IgD-negative memory B cell (primary cell): Measurements from ENCODE around the gene AKR1A1. TPM values are rescaled to one million over a fixed set of nuclear protein-coding genes. Genes with fewer than 3 reads are reported as not detected.
"Not testable (repeated sequence)": the region's sequence is repeated elsewhere in the genome, so short reads cannot be mapped to it uniquely, and the experiment has no call there.

Source experiments
- H3K27ac Mint-ChIP-seq, 3 donors: one replicate each; pipeline ENCODE4 v1.8.0; 2020 to 2022; ENCODE audit warnings: mild to moderate bottlenecking in 3 of 3, mixed read lengths in 3 of 3, moderate library complexity in 1 of 3
- H3K27me3 Mint-ChIP-seq: one replicate; pipeline ENCODE4 v1.8.0; 2021; ENCODE audit warnings: mixed read lengths
- H3K36me3 Mint-ChIP-seq: one replicate; pipeline ENCODE4 v1.8.0; 2020; ENCODE audit warnings: mild to moderate bottlenecking, mixed read lengths
- H3K4me1 Mint-ChIP-seq, 3 donors: one replicate each; pipeline ENCODE4 v1.8.0; 2020 to 2022; ENCODE audit warnings: mixed read lengths in 3 of 3, mild to moderate bottlenecking in 1 of 3
- H3K4me3 Mint-ChIP-seq, 4 donors: one replicate each; pipeline ENCODE4 v1.8.0; 2020 to 2022; ENCODE audit warnings: mild to moderate bottlenecking in 4 of 4, mixed read lengths in 4 of 4, moderate library complexity in 3 of 4
- H3K9me3 Mint-ChIP-seq, 3 donors: one replicate each; pipeline ENCODE4 v1.8.0; 2020 to 2021; ENCODE audit warnings: mixed read lengths in 3 of 3, mild to moderate bottlenecking in 1 of 3
- polyA plus RNA-seq: library from polyadenylated mRNA; unstranded; fragments of 300-500 nt; fragmentation: Illumina TruSeq; gene quantifications from one replicate; pipeline ENCODE4 v1.2.3, GENCODE V29; 2021

Gene AKR1A1
- polyA plus RNA-seq, 1 donor from 2014 or later = 117 TPM

GRCh38 chr1:45518366-45518765 is 32.3 kb upstream of the AKR1A1 start:
- peak overlapping the region; percentile 54 to 76 (median 71) for H3K27ac Mint-ChIP-seq

GRCh38 chr1:45518910-45519309 is 31.7 kb upstream of the AKR1A1 start:
- no peaks in the 10 kb centered on the region for H3K36me3 Mint-ChIP-seq
- H3K27ac Mint-ChIP-seq = peak overlapping the region; percentile 54 to 92 (median 71)
- peak overlapping the region; percentile 55 to 95 (median 93) for H3K4me3 Mint-ChIP-seq
- H3K27me3 Mint-ChIP-seq = no peaks in the 10 kb centered on the region
- peaks cover 24 to 28% (median 26%) of the 10 kb centered on the region in 3 donors for H3K4me1 Mint-ChIP-seq
- peaks cover 0 to 2% (median 0%) of the 10 kb centered on the region in 3 donors for H3K9me3 Mint-ChIP-seq

More at GRCh38 chr1:45518366-45518765, 32.3 kb upstream of the AKR1A1 start:
- H3K4me1 Mint-ChIP-seq = peaks cover 24 to 28% (median 26%) of the 10 kb centered on the region in 3 donors
- peak overlapping the region in 3 of 4 donors; percentile 55 to 95 (median 91) for H3K4me3 Mint-ChIP-seq
- not testable (repeated sequence) for H3K36me3 Mint-ChIP-seq, H3K27me3 Mint-ChIP-seq, H3K9me3 Mint-ChIP-seq

- H3K36me3 Mint-ChIP-seq, H3K27me3 Mint-ChIP-seq, H3K9me3 Mint-ChIP-seq: not testable (repeated sequence)
- H3K4me3 Mint-ChIP-seq = peak overlapping the region; percentile 91 to 97 (median 95)
- peak overlapping the region; percentile 83 to 97 (median 92) for H3K27ac Mint-ChIP-seq
- H3K4me1 Mint-ChIP-seq = peaks cover 24 to 27% (median 26%) of the 10 kb centered on the region in 3 donors
These were observed 30.9 kb upstream of the AKR1A1 start for GRCh38 chr1:45519774-45520173.

GRCh38 chr1:45521413-45522323 is 29.0 kb upstream of the AKR1A1 start, which contains the start of gene PRDX1:
Gene PRDX1 (minus strand): TSS chr1:45521884. CDS start chr1:45519043, 2,841 bp downstream.
- Mint-ChIP-seq H3K36me3 (no peaks in the 10 kb centered on the region), H3K4me1 (peaks cover 24 to 30% (median 26%) of the 10 kb centered on the region in 3 donors), H3K9me3 (peaks cover 0 to 2% (median 0%) of the 10 kb centered on the region in 3 donors), H3K27ac (peak within 1 kb of the TSS; percentile 83 to 98 (median 96)), H3K4me3 (peak within 1 kb of the TSS; percentile 91 to 97 (median 95)), H3K27me3 (no peaks in the 10 kb centered on the region)

GRCh38 chr1:45522324-45523104 is 28.1 kb upstream of the AKR1A1 start:
- Mint-ChIP-seq H3K4me3 (peak overlapping the region; percentile 91 to 97 (median 95)), H3K36me3 (no peaks in the 10 kb centered on the region), H3K9me3 (peaks cover 0 to 2% (median 0%) of the 10 kb centered on the region in 3 donors), H3K4me1 (peaks cover 24 to 28% (median 26%) of the 10 kb centered on the region in 3 donors), H3K27me3 (no peaks in the 10 kb centered on the region), H3K27ac (peak overlapping the region; percentile 83 to 98 (median 96))

- not testable (repeated sequence) for H3K27me3 Mint-ChIP-seq, H3K9me3 Mint-ChIP-seq, H3K27ac Mint-ChIP-seq, H3K36me3 Mint-ChIP-seq
- Mint-ChIP-seq H3K4me1 (peaks cover 23 to 27% (median 25%) of the 10 kb centered on the region in 3 donors), H3K4me3 (peak overlapping the region in 2 of 4 donors; percentile 22 to 91)
These were observed 27.1 kb upstream of the AKR1A1 start for GRCh38 chr1:45523516-45523915.

GRCh38 chr1:45523975-45524374 is 26.7 kb upstream of the AKR1A1 start:
- H3K36me3 Mint-ChIP-seq, H3K9me3 Mint-ChIP-seq, H3K4me3 Mint-ChIP-seq, H3K27ac Mint-ChIP-seq, H3K27me3 Mint-ChIP-seq: not testable (repeated sequence)
- H3K4me1 Mint-ChIP-seq = peaks cover 19 to 22% (median 21%) of the 10 kb centered on the region in 3 donors

GRCh38 chr1:45526135-45526644 is 24.4 kb upstream of the AKR1A1 start:
- Mint-ChIP-seq H3K27ac (no peak overlapping the region), H3K4me3 (no peak overlapping the region), H3K36me3 (no peaks in the 10 kb centered on the region), H3K4me1 (peaks cover 9 to 13% (median 10%) of the 10 kb centered on the region in 3 donors), H3K9me3 (peaks cover 0 to 2% (median 0%) of the 10 kb centered on the region in 3 donors), H3K27me3 (no peaks in the 10 kb centered on the region)

GRCh38 chr1:45530632-45531135 is 19.9 kb upstream of the AKR1A1 start:
- Mint-ChIP-seq H3K4me3 (no peak overlapping the region), H3K9me3 (no peaks in the 10 kb centered on the region), H3K4me1 (peaks cover 0 to 2% (median 2%) of the 10 kb centered on the region in 3 donors), H3K27me3 (no peaks in the 10 kb centered on the region), H3K36me3 (no peaks in the 10 kb centered on the region), H3K27ac (no peak overlapping the region)

GRCh38 chr1:45531873-45532272 is 18.8 kb upstream of the AKR1A1 start:
- H3K27ac Mint-ChIP-seq = no peak overlapping the region
- no peaks in the 10 kb centered on the region for H3K9me3 Mint-ChIP-seq
- H3K27me3 Mint-ChIP-seq = no peaks in the 10 kb centered on the region
- peaks cover 0 to 2% (median 2%) of the 10 kb centered on the region in 3 donors for H3K4me1 Mint-ChIP-seq
- H3K4me3 Mint-ChIP-seq = no peak overlapping the region
- H3K36me3 Mint-ChIP-seq = no peaks in the 10 kb centered on the region

- Mint-ChIP-seq H3K4me3 (no peak overlapping the region), H3K27ac (no peak overlapping the region), H3K9me3 (no peaks in the 10 kb centered on the region), H3K4me1 (peaks cover 3 to 6% (median 4%) of the 10 kb centered on the region in 3 donors), H3K27me3 (no peaks in the 10 kb centered on the region), H3K36me3 (no peaks in the 10 kb centered on the region)
These were observed 14.4 kb upstream of the AKR1A1 start for GRCh38 chr1:45535988-45536766.

GRCh38 chr1:45536886-45537285 is 13.7 kb upstream of the AKR1A1 start:
- H3K4me3 Mint-ChIP-seq = no peak overlapping the region
- no peak overlapping the region for H3K27ac Mint-ChIP-seq
- no peaks in the 10 kb centered on the region for H3K36me3 Mint-ChIP-seq
- no peaks in the 10 kb centered on the region for H3K27me3 Mint-ChIP-seq
- peaks cover 2 to 6% (median 2%) of the 10 kb centered on the region in 3 donors for H3K4me1 Mint-ChIP-seq
- H3K9me3 Mint-ChIP-seq = no peaks in the 10 kb centered on the region

GRCh38 chr1:45541193-45541592 is 9.4 kb upstream of the AKR1A1 start:
- no peaks in the 10 kb centered on the region for H3K9me3 Mint-ChIP-seq
- H3K4me3 Mint-ChIP-seq = peak overlapping the region in 2 of 4 donors; percentile 42 to 60
- H3K27ac Mint-ChIP-seq = peak overlapping the region in 2 of 3 donors; percentile 64 to 90
- H3K27me3 Mint-ChIP-seq = no peaks in the 10 kb centered on the region
- H3K36me3 Mint-ChIP-seq = no peaks in the 10 kb centered on the region
- peaks cover 23 to 27% (median 27%) of the 10 kb centered on the region in 3 donors for H3K4me1 Mint-ChIP-seq

GRCh38 chr1:45542591-45542990 is 8.0 kb upstream of the AKR1A1 start:
- Mint-ChIP-seq H3K27ac (peak overlapping the region in 1 of 3 donors; percentile 78), H3K9me3 (no peaks in the 10 kb centered on the region), H3K27me3 (no peaks in the 10 kb centered on the region), H3K36me3 (no peaks in the 10 kb centered on the region), H3K4me1 (peaks cover 23 to 27% (median 27%) of the 10 kb centered on the region in 3 donors), H3K4me3 (peak overlapping the region in 1 of 4 donors; percentile 55)
